GM12872 (cell line): ENCODE data around the gene APOA5.

Experiments used
- CTCF ChIP-seq: IDR thresholded peaks from 3 replicates; pipeline ENCODE4 v1.5.1; 2011; ENCODE audit warnings: low read depth, mild to moderate bottlenecking, low read length, moderate library complexity; ENCODE audit not compliant: insufficient read depth

APOA5 gene

DNA sequence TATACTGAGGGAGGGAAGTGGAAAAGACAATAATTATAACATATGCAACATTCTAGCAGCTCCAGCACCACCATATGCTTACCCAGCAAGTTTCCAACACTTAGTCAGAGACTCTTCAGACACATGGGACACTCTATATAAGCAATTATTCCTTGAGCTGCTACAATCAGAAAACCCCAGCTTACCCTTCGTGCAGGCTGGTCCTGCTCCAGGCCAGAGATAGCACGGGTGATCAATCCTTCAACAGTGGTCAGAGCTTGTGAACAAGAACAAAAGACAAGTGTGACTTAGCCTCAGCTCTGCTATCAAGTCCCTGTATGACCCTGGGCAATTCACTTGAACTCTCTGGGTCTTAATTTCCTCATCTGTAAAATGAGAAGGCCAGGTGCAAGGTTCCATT, 5.4 kb downstream of the APOA5 start:
- no peak for TF ChIP-seq CTCF

GRCh38 chr11:116782728-116783127, 9.0 kb downstream of the APOA5 start:
- TF ChIP-seq CTCF: no peak

DNA sequence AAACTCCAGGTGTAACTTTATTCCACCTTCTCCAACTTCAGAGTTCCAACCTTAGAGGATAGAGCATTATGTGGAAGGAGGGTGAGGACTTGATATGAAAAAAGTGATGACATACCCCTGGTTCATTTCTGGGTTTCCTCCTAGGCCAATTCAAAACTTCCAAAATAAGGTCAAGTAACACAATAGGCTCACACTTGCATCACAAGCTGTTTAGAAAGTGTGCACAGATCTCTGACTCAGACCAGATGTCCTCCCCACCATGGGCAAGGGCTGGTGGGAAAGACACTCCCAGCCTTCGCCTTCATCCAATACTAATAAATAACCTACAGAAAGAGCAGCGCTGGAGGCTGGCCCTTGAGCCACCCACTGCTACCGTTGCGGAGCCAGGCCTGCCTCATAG, 13.1 kb downstream of the APOA5 start:
- no peak for TF ChIP-seq CTCF

GRCh38 chr11:116777056-116777455, 14.6 kb downstream of the APOA5 start:
- TF ChIP-seq CTCF: no peak

GRCh38 chr11:116776522-116776984, 15.1 kb downstream of the APOA5 start:
- TF ChIP-seq CTCF: no peak

- TF ChIP-seq CTCF: no peak
Observed at GRCh38 chr11:116775975-116776374, 15.7 kb downstream of the APOA5 start.

GRCh38 chr11:116774661-116775060, 17.0 kb downstream of the APOA5 start:
- no peak for TF ChIP-seq CTCF
